ENCODE data around the gene CAD. TPM values are rescaled to one million over a fixed set of nuclear protein-coding genes. Genes with fewer than 3 reads are reported as not detected.

Gene CAD
- total and polyA plus RNA-seq, 10 of the 15 experiments (the other 5 are each of a cell fraction or from before 2014, with no cell fraction given) = 7.6 to 119 (median 50.7) TPM

DNA sequence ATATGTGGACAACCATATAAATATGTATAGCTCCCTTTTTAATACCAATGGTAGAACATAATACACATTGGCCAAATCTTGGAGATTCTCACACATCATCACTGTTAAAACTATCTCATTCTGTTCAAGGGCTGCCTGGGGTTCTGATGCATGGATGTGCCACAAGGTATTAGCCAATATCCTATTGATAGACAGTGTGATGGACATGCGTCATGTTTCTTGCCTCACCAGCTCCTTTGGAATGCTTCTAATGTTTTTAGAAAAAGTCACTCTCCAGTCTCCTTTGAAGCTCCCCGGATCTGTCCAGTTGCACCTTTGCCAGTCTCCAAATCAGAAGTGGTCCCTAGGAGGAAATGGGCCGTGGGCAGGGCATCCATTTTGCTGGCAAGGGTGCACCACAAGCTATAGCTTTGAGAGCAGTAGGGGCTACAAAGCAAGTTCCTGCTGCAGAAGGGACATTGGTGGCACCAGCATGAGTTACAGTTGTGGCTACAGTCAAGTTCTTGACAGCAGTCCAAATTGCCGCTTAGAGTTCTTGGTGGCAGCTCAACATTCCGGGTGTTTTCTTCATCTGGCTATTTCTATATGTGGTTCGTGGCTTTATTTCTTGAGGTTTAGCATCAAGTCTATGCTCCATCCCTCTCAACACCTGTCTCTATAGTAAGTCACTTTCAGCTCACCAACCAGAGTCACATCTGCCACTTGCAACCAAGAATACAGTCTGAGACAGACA is 30.4 kb upstream of the CAD start (continued):
- TF ChIP-seq, protein P1, sequence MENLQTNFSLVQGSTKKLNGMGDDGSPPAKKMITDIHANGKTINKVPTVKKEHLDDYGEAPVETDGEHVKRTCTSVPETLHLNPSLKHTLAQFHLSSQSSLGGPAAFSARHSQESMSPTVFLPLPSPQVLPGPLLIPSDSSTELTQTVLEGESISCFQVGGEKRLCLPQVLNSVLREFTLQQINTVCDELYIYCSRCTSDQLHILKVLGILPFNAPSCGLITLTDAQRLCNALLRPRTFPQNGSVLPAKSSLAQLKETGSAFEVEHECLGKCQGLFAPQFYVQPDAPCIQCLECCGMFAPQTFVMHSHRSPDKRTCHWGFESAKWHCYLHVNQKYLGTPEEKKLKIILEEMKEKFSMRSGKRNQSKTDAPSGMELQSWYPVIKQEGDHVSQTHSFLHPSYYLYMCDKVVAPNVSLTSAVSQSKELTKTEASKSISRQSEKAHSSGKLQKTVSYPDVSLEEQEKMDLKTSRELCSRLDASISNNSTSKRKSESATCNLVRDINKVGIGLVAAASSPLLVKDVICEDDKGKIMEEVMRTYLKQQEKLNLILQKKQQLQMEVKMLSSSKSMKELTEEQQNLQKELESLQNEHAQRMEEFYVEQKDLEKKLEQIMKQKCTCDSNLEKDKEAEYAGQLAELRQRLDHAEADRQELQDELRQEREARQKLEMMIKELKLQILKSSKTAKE (IDR thresholded peaks at IDR 0.05; ENCODE audit: low read depth, poor library complexity, severe bottlenecking) = no peak
- no peak for TF ChIP-seq MTA2 (IDR thresholded peaks at IDR 0.05; ENCODE audit: low read depth)
- no peak for TF ChIP-seq SIN3A (IDR thresholded peaks at IDR 0.05; ENCODE audit: low read depth, low read length)
- TF ChIP-seq, protein P2, sequence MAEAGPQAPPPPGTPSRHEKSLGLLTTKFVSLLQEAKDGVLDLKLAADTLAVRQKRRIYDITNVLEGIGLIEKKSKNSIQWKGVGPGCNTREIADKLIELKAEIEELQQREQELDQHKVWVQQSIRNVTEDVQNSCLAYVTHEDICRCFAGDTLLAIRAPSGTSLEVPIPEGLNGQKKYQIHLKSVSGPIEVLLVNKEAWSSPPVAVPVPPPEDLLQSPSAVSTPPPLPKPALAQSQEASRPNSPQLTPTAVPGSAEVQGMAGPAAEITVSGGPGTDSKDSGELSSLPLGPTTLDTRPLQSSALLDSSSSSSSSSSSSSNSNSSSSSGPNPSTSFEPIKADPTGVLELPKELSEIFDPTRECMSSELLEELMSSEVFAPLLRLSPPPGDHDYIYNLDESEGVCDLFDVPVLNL (IDR thresholded peaks at IDR 0.05; ENCODE audit: low read depth, low read length) = no peak
- no peak for TF ChIP-seq TCF3 (IDR thresholded peaks at IDR 0.05; ENCODE audit: borderline replicate concordance, insufficient read depth, low read depth, low read length)
- no peak for TF ChIP-seq MLLT1 (IDR thresholded peaks at IDR 0.05)
- no peak for TF ChIP-seq RAD51 (IDR thresholded peaks at IDR 0.05)
- no peak for TF ChIP-seq BCL11A (IDR thresholded peaks at IDR 0.05; ENCODE audit: low read depth, low read length)
- TF ChIP-seq SMAD1 (IDR thresholded peaks at IDR 0.05; ENCODE audit: low read depth, partially characterized antibody) = no peak
- TF ChIP-seq FOXM1 (IDR thresholded peaks at IDR 0.05; ENCODE audit: low read depth, low read length) = no peak
- no peak for TF ChIP-seq CHD2 (IDR thresholded peaks at IDR 0.05; ENCODE audit: borderline replicate concordance, low read depth, low read length)
- TF ChIP-seq MYB (IDR thresholded peaks at IDR 0.05; ENCODE audit: borderline replicate concordance, low read depth, low read length) = no peak
- TF ChIP-seq LARP7 (IDR thresholded peaks at IDR 0.05) = no peak
- no peak for TF ChIP-seq JUNB (IDR thresholded peaks at IDR 0.05)

Data from GM12878 (cell line).